ENCODE measurements around the gene CD101.

CD101 gene

GRCh38 chr1:117054068-117054467 is 52.5 kb downstream of the CD101 start:
- TF ChIP-seq EZH2phosphoT487 (IDR thresholded peaks at IDR 0.05; ENCODE audit: borderline replicate concordance, low read length), result no peak
- TF ChIP-seq, protein P1, sequence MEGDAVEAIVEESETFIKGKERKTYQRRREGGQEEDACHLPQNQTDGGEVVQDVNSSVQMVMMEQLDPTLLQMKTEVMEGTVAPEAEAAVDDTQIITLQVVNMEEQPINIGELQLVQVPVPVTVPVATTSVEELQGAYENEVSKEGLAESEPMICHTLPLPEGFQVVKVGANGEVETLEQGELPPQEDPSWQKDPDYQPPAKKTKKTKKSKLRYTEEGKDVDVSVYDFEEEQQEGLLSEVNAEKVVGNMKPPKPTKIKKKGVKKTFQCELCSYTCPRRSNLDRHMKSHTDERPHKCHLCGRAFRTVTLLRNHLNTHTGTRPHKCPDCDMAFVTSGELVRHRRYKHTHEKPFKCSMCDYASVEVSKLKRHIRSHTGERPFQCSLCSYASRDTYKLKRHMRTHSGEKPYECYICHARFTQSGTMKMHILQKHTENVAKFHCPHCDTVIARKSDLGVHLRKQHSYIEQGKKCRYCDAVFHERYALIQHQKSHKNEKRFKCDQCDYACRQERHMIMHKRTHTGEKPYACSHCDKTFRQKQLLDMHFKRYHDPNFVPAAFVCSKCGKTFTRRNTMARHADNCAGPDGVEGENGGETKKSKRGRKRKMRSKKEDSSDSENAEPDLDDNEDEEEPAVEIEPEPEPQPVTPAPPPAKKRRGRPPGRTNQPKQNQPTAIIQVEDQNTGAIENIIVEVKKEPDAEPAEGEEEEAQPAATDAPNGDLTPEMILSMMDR (IDR thresholded peaks at IDR 0.05; ENCODE audit: low read depth, low read length, poor library complexity, severe bottlenecking), result no peak
- Histone ChIP-seq H3K9me3 (ENCODE audit: control insufficient read depth, insufficient read depth, low read length) (no peaks in the 10 kb centered on the region), H3K36me3 (ENCODE audit: control insufficient read depth, low read length) (peaks cover 9% of the 10 kb centered on the region), H3K27me3 (ENCODE audit: control insufficient read depth, low read length) (no peaks in the 10 kb centered on the region), H3K4me1 (ENCODE audit: control insufficient read depth, low read length) (peaks cover 46% of the 10 kb centered on the region), H4K20me1 (ENCODE audit: control insufficient read depth, insufficient read depth, low read depth, low read length) (no peaks in the 10 kb centered on the region), H3K9me2 (replicated peaks; ENCODE audit: control insufficient read depth, low read length) (no peaks in the 10 kb centered on the region), H3K4me2 (ENCODE audit: low read length) (no peak overlapping the region), H3K79me2 (ENCODE audit: control insufficient read depth, low read length) (peaks cover 19% of the 10 kb centered on the region), H3K4me3 (ENCODE audit: low read length) (no peak overlapping the region), H3F3A (ENCODE audit: control insufficient read depth, insufficient read depth) (peaks cover 11% of the 10 kb centered on the region), H3K27ac (ENCODE audit: low read depth, low read length) (no peak overlapping the region)

- Histone ChIP-seq H3K4me1 (ENCODE audit: control insufficient read depth, low read length) (peaks cover 41% of the 10 kb centered on the region), H3K4me3 (ENCODE audit: low read length) (peak overlapping the region; percentile 86), H3K9me2 (replicated peaks; ENCODE audit: control insufficient read depth, low read length) (no peaks in the 10 kb centered on the region), H3K79me2 (ENCODE audit: control insufficient read depth, low read length) (peaks cover 58% of the 10 kb centered on the region), H3K27me3 (ENCODE audit: control insufficient read depth, low read length) (no peaks in the 10 kb centered on the region), H4K20me1 (ENCODE audit: control insufficient read depth, insufficient read depth, low read depth, low read length) (no peaks in the 10 kb centered on the region), H3F3A (ENCODE audit: control insufficient read depth, insufficient read depth) (peaks cover 13% of the 10 kb centered on the region), H3K9me3 (ENCODE audit: control insufficient read depth, insufficient read depth, low read length) (no peaks in the 10 kb centered on the region), H3K36me3 (ENCODE audit: control insufficient read depth, low read length) (peaks cover 42% of the 10 kb centered on the region), H3K27ac (ENCODE audit: low read depth, low read length) (peak overlapping the region; percentile 95), H3K4me2 (ENCODE audit: low read length) (peak overlapping the region; percentile 77)
- TF ChIP-seq, protein P1 (IDR thresholded peaks at IDR 0.05; ENCODE audit: low read depth, low read length, poor library complexity, severe bottlenecking), result no peak
- TF ChIP-seq EZH2phosphoT487 (IDR thresholded peaks at IDR 0.05; ENCODE audit: borderline replicate concordance, low read length), result no peak
These were observed 57.2 kb downstream of the CD101 start for GRCh38 chr1:117058810-117059209.

- TF ChIP-seq, protein P1 (IDR thresholded peaks at IDR 0.05; ENCODE audit: low read depth, low read length, poor library complexity, severe bottlenecking), result no peak
- no peak for TF ChIP-seq EZH2phosphoT487 (IDR thresholded peaks at IDR 0.05; ENCODE audit: borderline replicate concordance, low read length)
These were observed 57.7 kb downstream of the CD101 start for GRCh38 chr1:117059334-117059677.

More at GRCh38 chr1:117059334-117059677, 57.7 kb downstream of the CD101 start:
- Histone ChIP-seq H3K9me2 (replicated peaks; ENCODE audit: control insufficient read depth, low read length) (no peaks in the 10 kb centered on the region), H3K79me2 (ENCODE audit: control insufficient read depth, low read length) (peaks cover 63% of the 10 kb centered on the region), H3K27me3 (ENCODE audit: control insufficient read depth, low read length) (no peaks in the 10 kb centered on the region), H4K20me1 (ENCODE audit: control insufficient read depth, insufficient read depth, low read depth, low read length) (no peaks in the 10 kb centered on the region), H3K4me3 (ENCODE audit: low read length) (peak overlapping the region; percentile 86), H3F3A (ENCODE audit: control insufficient read depth, insufficient read depth) (peaks cover 13% of the 10 kb centered on the region), H3K4me2 (ENCODE audit: low read length) (peak overlapping the region; percentile 77), H3K4me1 (ENCODE audit: control insufficient read depth, low read length) (peaks cover 42% of the 10 kb centered on the region), H3K36me3 (ENCODE audit: control insufficient read depth, low read length) (peaks cover 47% of the 10 kb centered on the region), H3K9me3 (ENCODE audit: control insufficient read depth, insufficient read depth, low read length) (no peaks in the 10 kb centered on the region), H3K27ac (ENCODE audit: low read depth, low read length) (peak overlapping the region; percentile 95)

Data from DOHH2 (cell line).